Stimulated activated CD4-positive, alpha-beta T cell treated with anti-CD3 and anti-CD28 coated beads, Interleukin-1b, Interleukin-23, amount 100 ng/mL, for 1 hour (primary cell): ENCODE measurements around the gene STRA6.

ENCODE experiments used
- DNase-seq, 2 donors: peaks; one replicate each; pipeline ENCODE4 v3.0.0-alpha.2; 2020; ENCODE audit warnings: low read depth in 2 of 2

The STRA6 gene

GRCh38 chr15:74180881-74181602 lies 21.5 kb downstream of the STRA6 start:
- no peak for DNase-seq

GRCh38 chr15:74179983-74180880 lies 22.4 kb downstream of the STRA6 start:
- no peak for DNase-seq

DNA sequence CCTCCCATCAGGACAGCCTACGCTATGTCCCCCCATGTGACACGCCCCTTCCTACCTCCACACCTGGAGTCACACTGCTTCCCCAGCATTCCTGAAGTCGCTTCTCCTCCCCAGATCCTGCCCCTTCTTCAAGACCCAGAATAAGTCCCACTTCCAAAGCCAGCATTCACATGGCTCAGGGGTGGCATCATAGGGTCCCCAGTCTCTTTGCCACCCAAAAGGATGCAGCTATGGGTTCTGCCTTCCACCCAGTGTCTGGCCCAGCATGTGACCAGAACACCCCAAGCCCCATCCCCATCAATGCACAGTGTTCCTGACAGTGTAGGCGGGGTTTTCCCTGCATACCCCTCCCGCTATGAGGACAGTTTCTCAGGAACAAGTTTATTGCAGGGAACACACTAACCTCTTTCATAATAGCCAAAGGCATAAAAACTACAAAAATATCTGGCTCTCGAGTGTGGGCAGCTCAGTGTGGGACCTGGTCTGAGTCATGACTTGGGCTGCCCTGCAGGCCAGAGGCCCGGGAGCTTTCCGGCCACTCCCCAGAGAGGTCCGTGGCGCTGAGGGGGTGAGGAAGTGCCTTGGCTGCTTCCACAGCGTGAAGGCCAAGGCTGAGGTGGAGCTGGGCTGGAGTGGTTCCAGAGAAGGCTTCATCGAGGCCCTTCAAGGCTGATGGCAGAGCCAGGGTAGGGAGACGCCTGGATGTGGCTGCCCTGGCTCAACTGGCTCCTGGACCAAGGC lies 23.3 kb downstream of the STRA6 start:
- no peak for DNase-seq

DNA sequence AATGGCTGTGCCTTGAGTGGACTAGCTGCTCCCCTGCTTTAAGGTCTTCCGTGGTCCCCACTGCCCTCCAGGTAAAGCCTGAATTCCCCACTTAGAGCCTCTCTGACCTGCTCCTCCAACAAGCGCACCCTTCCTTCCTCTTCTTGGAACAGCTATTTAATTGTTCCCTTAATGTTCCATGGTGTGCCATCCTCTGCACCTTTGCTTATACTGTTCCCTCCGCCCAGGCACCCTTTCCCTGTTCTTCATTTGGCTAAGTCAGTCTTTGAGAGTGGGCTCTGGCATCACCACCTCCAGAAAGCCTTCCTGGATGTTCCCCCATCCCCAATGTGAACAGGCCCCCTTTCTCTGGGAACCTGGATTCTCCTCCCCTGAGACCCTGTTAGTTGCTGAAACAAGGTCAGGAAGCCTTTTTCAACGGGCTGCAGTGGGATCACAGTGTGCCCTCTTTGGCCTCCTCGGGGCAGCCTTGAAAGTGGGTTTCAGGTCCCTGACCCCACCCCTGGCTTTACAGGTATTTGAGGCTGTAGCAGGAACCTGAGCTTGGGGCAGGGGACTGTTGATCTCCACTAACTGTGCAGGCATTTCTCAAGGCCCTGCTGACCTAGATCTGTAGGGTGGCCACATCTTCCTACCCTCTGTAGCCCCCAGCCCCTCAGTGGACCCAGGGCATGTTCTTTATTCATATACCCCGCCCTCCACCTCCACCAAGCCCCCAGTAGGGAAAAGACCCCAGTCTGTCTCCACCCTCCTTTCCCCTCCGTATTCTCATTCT lies 24.1 kb downstream of the STRA6 start:
- no peak for DNase-seq

GRCh38 chr15:74176262-74177214 lies 26.0 kb downstream of the STRA6 start:
- no peak for DNase-seq

DNA sequence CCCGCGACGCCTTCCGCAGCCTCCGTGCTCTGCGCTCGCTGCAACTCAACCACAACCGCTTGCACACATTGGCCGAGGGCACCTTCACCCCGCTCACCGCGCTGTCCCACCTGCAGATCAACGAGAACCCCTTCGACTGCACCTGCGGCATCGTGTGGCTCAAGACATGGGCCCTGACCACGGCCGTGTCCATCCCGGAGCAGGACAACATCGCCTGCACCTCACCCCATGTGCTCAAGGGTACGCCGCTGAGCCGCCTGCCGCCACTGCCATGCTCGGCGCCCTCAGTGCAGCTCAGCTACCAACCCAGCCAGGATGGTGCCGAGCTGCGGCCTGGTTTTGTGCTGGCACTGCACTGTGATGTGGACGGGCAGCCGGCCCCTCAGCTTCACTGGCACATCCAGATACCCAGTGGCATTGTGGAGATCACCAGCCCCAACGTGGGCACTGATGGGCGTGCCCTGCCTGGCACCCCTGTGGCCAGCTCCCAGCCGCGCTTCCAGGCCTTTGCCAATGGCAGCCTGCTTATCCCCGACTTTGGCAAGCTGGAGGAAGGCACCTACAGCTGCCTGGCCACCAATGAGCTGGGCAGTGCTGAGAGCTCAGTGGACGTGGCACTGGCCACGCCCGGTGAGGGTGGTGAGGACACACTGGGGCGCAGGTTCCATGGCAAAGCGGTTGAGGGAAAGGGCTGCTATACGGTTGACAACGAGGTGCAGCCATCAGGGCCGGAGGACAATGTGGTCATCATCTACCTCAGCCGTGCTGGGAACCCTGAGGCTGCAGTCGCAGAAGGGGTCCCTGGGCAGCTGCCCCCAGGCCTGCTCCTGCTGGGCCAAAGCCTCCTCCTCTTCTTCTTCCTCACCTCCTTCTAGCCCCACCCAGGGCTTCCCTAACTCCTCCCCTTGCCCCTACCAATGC lies 27.1 kb downstream of the STRA6 start:
- DNase-seq: no peak

GRCh38 chr15:74174958-74175253 lies 27.7 kb downstream of the STRA6 start:
- no peak for DNase-seq

GRCh38 chr15:74174219-74174957 lies 28.2 kb downstream of the STRA6 start:
- DNase-seq: no peak

GRCh38 chr15:74173380-74174218 lies 29.0 kb downstream of the STRA6 start, which contains the start of gene ISLR:
Gene ISLR (plus strand): TSS chr15:74173710. CDS start chr15:74174859, 1,149 bp downstream.
- no peak for DNase-seq

DNA sequence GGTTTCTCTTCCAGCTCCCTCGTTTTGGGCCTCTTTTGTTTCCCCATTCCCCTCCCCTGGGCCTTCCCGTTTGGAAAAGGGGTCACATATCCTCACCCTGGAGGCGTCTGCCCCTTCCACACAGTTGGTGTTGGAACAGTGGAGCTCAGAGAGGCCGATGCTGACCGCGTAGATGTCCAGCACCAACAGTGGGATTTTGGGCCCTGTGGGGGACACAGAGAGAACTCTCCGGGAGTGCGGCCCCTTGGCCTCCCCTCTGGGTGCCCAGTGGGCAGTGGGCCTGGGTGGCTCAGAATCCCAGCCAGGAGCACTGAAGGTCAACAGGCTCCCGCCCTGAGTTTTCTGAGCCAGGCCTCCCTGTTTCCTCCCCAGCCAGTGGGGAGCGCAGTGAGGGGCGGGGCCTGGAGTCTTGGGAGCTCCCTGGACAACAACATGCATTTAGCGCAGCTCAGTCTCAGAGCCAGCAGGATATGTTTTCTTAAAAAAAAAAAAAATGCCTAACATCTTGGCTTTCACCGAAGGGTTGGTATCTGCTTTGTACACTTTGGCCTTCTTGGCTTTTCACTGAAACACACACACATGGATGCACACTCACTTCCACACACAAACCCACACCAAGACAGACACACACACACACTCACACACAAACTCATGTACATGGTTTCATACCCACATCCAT lies 29.7 kb downstream of the STRA6 start:
- DNase-seq: no peak

DNA sequence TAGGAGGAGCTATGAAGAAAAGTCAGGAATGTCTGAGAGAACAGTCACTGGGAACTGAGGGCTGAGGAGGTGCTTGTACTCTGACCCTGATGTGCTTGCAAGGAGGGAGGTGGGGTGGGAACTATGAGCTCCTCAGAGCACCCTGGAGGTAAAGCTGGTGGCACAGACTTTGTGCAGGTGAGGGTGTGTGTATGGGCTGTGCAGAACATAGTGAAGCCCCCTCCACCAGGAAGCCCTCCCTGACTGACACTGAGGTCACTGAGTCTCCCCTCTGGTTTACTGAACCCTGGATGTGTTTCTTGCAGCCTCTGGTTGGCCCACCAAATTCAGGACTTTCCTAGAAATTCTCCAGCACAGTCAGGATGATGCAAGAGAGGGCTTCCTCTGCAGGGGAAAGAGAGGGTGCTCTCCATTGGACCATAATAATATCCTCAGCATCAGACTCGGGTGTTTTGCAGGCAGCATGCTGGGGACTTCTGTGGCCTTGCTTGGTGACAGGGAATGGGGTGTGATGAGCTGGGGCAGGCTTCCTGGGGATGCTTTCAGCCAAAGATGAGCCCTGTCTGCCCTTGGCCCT lies 30.5 kb downstream of the STRA6 start:
- DNase-seq: no peak

- DNase-seq: no peak
Measured at GRCh38 chr15:74170875-74171578, 31.6 kb downstream of the STRA6 start.

GRCh38 chr15:74170071-74170844 lies 32.3 kb downstream of the STRA6 start:
- DNase-seq: no peak

DNA sequence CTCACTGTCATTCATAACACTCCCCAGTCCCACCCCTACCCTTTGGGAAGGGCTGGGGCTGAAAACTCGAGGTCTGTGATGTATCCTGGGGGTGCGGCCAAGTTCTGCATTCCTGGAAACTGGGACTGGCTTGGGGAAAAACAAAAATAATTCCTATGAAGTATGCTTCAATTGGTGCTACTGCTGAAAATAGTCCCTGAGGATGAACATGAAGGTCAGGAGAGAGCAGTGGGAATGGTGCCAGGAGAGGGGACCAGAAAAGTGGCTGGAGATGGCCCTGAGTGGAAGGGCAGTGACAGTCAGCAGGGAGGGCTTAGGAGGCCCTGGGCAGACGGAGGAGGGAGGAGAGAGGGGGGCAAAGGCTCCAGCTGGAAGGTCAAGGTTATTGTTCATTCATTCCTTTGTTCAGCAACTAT lies 33.9 kb downstream of the STRA6 start:
- DNase-seq: no peak

GRCh38 chr15:74167891-74168331 lies 34.7 kb downstream of the STRA6 start:
- no peak for DNase-seq
